RWPE1 (cell line): ENCODE measurements around the gene PATZ1.
A peak's percentile ranks its signal among the peaks of the same experiment; 100 is the strongest.

ENCODE experiments used
- CTCF ChIA-PET: fragments of 350-600 bp; sonication (Branson Sonifier 250); formaldehyde crosslinking; extraction: SDS; loops from one replicate; lab custom pipeline; 2021; lab: Yijun Ruan, JAX
- POLR2A ChIA-PET: fragments of 400-600 bp; formaldehyde crosslinking; extraction: SDS; loops from one replicate; lab custom pipeline; 2020; ENCODE audit warnings: antibody characterized with exemption; ENCODE audit not compliant: low non-redundant PET; lab: Yijun Ruan, JAX
- DNase-seq: peaks from one replicate; pipeline ENCODE4 v3.0.0; 2012; ENCODE audit warnings: low spot score
- H3K27ac ChIP-seq: fragments of 450-650 bp; 2 replicates; pipeline ENCODE4 v1.5.1; 2017
- TF ChIP-seq, protein P1 (sequence below): fragments of 450-650 bp; conservative IDR thresholded peaks from 2 replicates; pipeline ENCODE4 v1.5.1; 2017; ENCODE audit warnings: low read depth, mild to moderate bottlenecking

Gene PATZ1

DNA sequence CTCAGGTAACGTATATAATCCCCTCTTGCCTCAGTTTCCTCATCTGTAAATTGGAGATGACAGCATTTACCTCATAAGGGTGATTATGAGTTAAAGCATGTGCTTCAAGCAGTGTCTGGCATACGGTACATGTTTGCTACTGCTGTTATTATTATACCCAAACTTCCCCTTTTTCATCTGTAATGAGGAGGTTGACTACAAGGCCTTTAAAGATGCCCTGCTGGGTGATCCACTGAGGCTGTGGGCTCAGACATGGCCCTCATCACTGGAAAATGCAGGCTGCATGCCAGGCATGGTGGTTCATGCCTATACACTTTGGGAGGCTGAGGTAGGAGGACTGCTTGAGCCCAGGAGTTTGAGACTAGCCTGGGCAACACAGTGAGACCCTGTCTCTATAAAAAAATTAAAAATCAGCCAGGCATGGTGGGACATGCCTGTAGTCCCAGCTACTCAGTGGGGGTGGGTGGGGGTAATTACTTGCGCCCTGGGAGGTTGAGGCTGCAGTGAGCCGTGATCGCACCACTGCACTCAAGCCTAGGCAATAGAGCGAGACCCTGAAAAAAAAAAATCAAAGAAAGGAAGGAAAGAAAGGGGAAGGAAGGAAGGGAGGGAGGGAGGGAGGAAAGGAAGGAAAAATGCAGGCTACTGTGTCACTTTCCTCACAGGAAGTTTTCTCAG is 58.2 kb downstream of the PATZ1 start:
- ChIA-PET POLR2A (no interaction called here), CTCF (no interaction called here)
- no peak overlapping the region for H3K27ac ChIP-seq
- TF ChIP-seq, protein P1, sequence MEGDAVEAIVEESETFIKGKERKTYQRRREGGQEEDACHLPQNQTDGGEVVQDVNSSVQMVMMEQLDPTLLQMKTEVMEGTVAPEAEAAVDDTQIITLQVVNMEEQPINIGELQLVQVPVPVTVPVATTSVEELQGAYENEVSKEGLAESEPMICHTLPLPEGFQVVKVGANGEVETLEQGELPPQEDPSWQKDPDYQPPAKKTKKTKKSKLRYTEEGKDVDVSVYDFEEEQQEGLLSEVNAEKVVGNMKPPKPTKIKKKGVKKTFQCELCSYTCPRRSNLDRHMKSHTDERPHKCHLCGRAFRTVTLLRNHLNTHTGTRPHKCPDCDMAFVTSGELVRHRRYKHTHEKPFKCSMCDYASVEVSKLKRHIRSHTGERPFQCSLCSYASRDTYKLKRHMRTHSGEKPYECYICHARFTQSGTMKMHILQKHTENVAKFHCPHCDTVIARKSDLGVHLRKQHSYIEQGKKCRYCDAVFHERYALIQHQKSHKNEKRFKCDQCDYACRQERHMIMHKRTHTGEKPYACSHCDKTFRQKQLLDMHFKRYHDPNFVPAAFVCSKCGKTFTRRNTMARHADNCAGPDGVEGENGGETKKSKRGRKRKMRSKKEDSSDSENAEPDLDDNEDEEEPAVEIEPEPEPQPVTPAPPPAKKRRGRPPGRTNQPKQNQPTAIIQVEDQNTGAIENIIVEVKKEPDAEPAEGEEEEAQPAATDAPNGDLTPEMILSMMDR = no peak
- no peak for DNase-seq

DNA sequence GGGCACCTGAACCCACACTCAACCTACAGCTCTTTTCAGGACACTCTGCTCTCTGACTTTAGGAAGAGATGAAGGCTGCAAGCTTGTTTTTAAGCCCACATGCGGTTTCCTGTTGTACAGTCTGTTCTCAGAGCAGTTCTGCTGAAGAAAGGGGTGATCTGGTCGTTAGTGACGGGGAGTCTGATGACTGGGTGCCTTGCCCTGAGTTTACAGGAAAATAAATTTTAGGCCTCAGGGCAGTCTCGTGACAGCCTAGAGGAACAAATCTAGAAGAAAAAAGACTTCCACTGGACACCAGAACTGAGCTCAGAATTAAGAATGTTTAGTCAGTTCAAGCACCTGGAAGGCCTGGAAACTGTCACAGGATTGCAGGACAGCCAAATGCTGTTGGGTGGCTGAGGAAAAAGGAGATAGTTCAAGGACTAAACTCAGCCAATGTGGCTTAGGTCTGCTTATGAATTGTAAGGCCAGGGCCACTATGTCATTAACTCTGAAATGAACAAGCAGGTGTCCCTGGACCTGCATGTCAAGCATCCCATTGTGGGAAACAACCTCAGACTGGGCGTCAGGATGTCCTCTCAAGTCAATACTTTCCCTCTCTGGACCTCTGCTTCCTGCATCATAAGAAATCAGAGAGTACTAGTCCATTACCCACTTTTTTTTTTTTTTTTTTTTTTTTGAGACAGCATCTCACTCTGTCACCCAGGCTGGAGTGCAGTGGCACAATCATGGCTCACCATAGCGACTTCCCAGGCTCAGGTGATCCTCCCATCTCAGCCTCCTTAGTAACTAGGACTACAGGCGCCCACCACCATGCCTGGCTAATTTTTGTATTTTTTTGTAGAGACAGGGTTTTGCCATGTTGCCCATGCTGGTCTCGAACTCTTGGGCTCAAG is 59.5 kb downstream of the PATZ1 start:
- ChIA-PET CTCF (no interaction called here), POLR2A (no interaction called here)
- no peak for DNase-seq
- TF ChIP-seq, protein P1 = no peak
- no peak overlapping the region for H3K27ac ChIP-seq

GRCh38 chr22:31284281-31285155 is 61.6 kb downstream of the PATZ1 start:
- ChIA-PET POLR2A (no interaction called here), CTCF (no interaction called here)
- peak overlapping the region; percentile 49 for H3K27ac ChIP-seq
- no peak for DNase-seq
- TF ChIP-seq, protein P1 = no peak

GRCh38 chr22:31282748-31283468 is 63.2 kb downstream of the PATZ1 start:
- CTCF ChIA-PET = interaction anchor here (1.0 kb wide), 1 partner anchor 30 kb away, joined by 5 read pairs; no protein-coding TSS in a partner anchor
- POLR2A ChIA-PET = no interaction called here
- TF ChIP-seq, protein P1 = no peak
- no peak for DNase-seq
- peak overlapping the region; percentile 47 for H3K27ac ChIP-seq

DNA sequence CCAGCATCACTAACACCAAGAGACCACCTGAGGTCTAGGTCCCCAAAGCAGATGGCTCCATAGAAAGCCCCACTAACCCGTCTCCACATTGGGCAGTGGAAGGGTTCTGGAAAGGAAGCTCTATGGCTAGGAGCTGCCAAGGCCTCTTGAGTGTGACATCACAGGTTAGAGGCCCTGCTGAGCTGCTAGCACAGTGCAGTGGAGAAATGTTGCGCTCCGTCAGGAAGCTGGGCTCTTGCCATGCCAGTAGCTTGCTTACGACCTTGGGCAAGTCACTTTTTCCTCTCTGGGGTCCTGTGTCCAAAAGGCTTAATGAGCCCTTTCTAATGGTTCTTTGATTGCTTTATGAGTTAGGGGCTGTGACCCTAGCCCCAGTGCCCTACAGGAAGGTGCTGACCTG is 64.4 kb downstream of the PATZ1 start:
- H3K27ac ChIP-seq = peak overlapping the region; percentile 47
- no peak for DNase-seq
- CTCF ChIA-PET = interaction anchor here (1.0 kb wide), 1 partner anchor 32 kb away, joined by 5 read pairs; no protein-coding TSS in a partner anchor
- POLR2A ChIA-PET = no interaction called here
- TF ChIP-seq, protein P1 = no peak
